Frontal cortex (tissue), 4 donors: ENCODE results near the gene NACAD. TPM values are rescaled to one million over a fixed set of nuclear protein-coding genes. Genes with fewer than 3 reads are reported as not detected.

Source experiments
- DNase-seq, 2 donors: peaks; one replicate each; pipeline ENCODE4 v3.0.0; 2012; ENCODE audit warnings: low spot score in 2 of 2
- FAIRE-seq: peaks from 2 replicates; lab custom pipeline; 2012; peaks lifted over from hg19 to GRCh38; lab: Jason Lieb, UNC
- total RNA-seq: library from RNA; depleted of rRNA; stranded (reverse); fragments of >200 nt; gene quantifications from one replicate; pipeline ENCODE4 v1.2.3, GENCODE V29; 2014
- donor health status: control.
- donor health status: control.
- donor health status: control.

NACAD gene
- total RNA-seq, 1 donor from 2014 or later: 4.9 TPM

DNA sequence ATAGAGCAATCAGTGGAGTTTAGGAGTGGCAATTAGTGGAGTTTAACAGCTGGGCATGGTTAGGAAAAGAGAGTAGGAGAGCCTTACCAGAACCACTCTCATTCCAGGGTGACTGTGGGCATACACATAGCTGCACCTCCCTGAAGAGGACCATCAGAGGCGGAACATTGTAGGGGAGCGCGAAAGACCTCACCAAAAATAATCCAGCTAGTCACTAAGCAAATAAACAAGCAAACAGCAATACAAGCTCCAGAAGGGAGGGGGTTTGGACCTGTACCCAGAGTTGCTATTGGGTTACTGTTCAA, 4.1 kb upstream of the NACAD start:
- no peak for FAIRE-seq
- DNase-seq: no peak

DNA sequence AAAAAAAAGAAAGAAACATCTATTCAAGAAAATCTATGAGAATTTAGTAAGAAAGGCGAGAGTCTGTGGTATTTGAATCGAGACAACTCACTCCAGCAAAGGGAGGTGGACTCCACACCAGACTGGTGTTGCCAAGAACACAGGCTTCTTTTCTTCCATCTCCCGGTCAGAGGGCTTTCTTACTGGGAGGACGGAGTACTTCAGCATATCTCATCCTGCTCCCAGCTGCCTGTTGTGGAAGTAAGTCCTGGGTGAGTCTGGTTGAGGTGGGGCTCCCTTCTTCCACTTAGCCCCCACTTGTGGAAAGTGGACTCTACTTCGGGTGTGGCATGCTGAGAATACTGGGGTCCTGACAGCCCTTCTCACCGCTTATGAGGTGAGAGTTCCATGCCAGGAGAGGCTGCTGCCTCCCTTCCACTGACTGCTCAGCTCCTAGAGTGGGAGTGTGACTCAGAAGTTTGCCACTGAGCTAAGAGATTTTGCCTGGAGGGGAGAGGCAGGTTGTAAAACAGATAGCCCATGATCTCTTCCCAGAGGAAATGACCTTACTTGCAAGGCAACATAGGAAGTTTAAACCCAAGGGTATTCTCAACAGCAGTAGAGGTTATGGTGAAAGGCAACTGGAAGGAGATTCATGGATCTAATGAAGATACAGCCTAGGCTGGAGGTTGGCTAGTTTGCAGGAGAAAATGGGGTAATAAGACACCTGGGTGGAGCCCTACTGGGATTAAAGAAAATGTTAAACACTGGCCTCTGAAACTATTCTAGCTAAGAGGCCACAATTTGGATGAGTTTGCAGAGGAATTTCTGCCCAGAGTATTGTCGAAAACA, 3.5 kb upstream of the NACAD start:
- FAIRE-seq (no peak), DNase-seq (no peak)

DNA sequence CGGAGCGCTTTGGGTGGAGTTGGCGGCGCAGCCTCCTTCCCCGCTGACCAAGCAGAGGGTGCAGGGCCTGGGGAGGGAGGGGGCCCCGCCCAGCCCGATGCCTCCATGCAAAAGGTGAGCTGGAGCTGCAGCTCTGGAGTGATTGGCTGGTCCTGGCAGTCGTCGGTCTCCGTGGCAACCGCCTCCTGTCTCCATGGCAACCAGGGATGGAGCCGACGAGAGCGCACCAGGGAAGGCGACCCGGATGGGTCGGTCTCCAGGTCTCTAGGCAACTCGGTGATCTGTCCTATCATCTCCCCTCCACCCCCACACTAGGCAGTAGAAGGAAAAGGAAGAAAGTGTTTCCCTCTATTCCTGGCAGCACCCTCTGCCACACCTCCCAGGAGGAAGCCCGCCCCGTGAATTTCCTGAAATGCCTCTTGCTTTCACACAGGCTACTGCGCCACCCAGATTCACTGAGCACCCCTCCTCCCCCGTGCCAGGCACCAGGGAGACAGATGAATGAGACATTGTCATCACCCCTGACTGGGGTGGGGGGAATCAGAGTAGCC, 647 bp upstream of the NACAD start:
- DNase-seq (peak; percentile 87 to 89), FAIRE-seq (no peak)

DNA sequence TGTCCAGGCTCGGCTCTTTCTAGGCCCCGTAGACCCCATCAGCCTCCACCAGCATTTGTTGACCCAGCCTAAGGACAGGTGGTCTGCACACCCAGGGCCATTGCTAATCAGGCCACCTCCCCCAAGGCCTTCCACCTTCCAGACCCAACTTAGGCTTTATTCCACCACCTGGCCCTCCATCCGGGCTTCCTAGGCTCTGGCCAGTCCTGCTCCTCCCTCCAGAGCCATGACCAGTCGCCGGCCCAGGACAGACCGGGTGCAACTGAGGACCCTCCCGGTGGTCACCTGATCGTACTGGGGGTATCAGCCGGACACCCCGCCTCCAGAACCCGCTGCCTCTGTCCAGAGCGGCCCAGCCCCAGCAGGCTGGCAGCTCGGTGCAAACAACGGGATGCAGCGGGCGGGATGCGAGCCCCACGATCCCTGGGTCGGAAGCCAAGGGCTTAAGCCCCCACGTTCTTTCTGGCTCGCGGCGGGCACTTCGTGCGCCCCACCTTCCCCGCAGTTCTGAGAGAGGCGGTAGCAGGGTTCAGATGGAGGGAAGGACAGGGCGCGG, 545 bp downstream of the NACAD start:
- FAIRE-seq: no peak

DNA sequence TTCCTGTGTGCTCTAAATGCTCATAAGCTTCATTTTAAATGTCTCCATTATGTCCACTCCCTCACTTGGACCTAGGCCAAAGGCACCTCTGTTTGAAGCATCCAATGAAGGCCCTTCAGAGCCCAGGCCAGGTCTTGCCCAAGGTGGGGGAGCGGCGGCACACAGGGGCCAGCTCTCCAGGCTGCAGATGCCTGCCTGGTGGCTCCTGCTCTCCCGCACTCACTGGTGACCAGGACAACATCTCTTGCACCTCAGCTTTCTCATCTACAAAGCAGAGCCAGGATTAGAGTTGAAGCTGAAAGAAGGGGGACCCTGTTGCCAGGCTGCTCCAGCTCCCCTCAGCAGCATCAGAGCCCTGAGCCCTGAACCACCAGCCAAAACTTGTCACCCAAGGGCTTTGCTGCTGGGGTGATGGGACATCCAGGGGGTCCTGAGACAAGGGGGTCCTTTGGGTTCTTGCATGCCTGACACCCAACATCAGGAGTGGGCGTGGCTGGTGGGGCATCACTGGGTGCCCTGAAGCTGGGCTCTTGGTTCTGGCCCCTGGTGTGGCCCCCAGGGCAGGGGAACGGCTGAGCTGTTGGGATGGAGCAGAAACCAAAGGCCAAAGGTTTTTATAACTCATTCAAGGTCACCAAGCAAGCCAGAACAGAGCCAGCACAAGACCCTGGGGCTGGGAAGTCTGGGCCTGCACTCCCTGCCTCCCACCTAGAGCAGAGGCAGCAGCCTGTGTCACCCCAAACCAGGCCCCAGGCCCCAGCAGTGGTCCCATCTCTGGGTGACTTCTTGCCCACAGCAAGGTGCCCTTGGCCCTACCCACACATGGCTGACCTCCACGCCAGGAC, 1.2 kb downstream of the NACAD start:
- no peak for FAIRE-seq
- no peak for DNase-seq

More for the DNA sequence above, 545 bp downstream of the NACAD start:
- DNase-seq: no peak

DNA sequence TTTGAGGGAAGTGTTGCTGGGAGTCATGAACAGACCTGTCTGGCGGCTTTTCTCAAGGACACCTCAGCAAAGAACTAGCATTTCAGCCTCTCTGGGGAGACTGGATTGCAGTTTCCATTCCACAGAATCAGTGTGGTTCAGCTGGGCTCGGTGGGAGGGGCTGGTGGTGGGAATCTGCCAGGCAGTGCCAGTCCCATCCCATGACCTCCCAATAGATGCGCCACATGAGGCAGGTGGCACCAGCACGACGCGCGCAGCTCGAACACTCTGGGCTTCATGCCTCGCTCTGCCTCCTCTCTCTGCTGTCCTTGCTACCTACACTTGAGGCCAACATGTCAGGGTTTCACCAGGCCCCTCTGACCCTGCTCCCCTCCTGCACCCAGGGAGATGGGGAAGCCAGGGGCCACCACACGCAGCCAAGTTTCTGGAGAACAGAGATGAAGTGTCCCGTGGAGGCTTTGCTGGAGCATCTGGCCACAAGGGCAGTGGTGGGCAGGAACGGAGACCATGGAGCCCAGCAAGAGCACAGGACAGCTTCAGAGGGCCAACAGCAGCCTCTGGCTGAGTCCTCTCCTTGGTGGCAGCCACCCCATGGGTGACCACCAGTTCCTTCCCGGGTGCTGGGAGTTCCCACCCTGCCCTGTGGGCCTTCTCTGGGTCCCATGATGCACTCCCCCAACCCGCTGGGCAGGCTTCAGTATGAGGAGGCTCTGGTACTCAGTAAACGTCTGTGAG, 2.3 kb downstream of the NACAD start:
- DNase-seq (peak; percentile 58 to 84), FAIRE-seq (no peak)

DNA sequence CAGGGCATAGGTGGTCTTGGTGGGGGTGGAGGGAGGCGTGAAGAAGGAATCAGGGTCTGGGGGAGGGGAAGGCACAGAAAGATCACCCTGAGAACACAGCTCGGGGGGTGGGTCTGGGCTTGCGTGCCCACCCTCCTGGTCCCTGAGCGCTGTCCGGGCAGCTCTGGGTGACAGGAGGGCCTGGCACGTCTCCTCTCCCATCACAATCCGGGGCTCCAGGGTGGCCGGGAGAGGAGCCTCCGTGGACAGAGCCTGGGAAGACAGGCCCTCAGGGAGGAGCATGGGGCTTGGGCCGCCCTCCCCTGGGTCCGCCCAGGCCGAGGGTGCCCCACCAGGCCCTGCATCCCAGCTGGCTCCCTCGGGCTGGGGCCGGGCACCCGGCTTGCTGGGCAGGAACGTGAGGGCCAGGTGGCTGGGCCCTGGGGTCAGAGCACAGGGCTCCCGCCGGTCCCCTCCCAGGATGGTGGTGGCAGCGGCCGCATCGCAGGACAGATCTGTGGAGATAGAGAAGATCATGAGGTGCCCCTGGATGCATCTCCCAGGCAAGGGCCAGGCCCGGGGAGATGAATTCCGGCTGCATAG, 3.1 kb downstream of the NACAD start:
- no peak for DNase-seq
- FAIRE-seq: no peak

DNA sequence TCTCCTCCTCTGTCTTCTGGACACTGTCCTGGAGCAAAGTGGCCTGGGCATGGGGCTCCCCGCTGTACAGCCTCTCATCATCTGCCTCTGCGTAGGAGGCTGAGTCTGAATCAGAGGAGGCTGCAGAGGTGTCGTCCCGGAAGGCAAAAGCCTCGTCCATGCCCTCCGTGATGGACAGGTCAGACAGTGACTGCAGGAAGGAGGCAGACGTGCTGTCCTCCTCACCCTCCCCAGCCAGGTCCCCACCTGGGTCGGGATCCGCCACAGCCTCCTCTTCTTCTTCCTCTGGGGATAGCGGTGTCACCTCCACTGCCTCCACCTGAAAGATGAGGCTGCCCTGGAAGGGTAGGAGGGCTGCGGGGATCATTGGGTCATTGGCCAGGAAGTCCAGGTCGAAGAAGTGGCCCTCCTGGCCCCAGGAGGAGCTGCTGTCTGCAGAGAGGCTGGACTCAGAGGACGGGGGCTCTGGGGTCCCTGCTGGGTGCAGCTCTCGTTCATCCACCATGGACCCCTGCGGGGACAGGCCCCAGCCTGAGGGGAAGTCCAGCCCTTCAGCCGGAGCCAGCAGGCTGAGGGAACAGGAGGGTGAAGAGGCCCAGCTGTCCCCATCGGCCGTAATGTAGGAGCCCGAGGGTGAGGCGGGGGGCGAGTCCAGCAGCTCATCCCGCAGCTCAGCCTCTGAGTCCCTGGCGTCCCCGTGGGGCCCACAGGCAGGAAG, 3.7 kb downstream of the NACAD start:
- FAIRE-seq (no peak), DNase-seq (no peak)

DNA sequence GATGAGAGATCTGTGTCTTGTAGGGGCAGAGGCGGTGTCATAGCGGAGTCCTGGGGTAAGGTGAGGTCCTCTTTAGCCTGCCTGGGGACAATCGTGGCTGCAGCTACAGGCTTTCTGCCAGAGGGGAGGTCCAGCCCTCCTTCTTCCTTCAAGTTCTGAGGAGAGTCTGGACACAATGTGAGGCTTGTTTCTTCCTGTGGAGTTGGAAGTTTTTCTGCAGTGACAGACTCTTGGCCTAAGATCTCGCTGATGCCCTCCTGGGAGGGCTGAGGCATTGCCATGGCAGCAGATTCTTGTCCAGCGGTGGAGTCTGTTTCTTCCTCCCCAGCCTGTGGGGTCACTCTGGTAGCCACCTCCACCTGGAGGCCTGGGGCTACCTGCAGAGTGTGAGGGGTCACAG, 4.4 kb downstream of the NACAD start:
- no peak for FAIRE-seq

DNA sequence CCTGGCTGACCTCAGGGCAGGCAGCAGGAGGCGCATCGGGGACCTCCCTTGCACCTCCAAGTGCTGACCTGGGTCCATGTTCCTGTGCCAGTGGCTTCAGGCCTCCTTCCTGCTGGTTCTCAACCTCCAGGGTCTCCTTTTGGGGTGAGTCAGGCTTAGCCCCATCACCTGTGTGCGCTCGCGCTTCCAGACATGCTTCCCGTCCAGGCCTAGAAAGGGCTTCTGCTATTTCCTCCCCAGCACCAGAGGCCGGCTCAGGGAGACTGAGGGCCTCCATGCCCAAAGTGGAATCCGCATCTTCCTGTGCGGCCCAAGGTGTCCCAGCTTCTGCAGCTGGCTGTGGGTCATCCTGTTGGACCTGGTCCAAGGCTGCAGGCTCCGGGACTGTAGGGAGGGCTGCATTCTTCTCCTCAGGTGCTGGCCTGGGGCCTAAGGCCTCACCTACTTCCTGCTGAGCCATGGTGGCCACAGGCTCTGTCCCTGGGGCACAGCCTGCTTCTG, 5.9 kb downstream of the NACAD start:
- no peak for DNase-seq
- FAIRE-seq: no peak

More for the DNA sequence above, 4.4 kb downstream of the NACAD start:
- no peak for DNase-seq

DNA sequence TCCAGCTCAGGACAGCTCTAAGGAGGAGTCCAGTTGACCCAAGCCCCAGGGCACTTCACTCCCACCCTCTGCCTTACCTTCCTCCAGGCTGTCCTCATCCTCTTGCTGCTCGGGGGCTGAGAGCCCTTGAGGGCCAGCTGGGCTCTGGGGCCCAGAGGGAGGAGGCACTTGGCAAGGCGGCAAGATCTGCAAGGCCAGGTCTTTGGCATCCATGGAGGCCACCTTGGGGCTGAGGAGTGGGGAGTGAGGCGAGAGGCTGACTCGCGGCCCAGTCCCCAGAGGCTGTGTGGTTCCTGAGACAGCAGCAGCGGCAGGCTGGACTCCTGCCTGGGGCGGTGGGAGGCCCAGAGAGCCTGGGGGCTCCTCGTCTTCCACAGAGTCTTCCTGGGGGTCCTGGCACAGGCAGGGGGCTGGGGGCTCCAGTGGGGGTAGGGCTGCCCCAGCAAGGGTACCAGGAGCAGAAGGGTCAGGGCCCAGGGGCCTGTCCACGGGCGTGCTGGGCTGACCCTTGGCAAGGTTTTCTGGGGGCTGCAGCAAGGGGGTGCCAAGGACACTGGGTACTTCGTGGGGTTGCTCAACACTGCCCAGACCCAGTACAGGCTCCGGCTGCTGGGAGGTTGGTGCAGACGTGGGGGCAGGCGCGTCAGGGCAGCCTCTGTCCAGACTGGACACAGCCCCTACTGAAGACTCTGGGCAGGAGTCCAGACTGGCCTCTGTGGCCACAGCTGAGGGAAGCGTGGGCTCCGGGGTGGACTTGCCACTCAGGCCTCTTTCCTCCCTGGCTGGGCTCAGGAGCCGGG, 6.5 kb downstream of the NACAD start:
- DNase-seq (peak; percentile 60), FAIRE-seq (no peak)

DNA sequence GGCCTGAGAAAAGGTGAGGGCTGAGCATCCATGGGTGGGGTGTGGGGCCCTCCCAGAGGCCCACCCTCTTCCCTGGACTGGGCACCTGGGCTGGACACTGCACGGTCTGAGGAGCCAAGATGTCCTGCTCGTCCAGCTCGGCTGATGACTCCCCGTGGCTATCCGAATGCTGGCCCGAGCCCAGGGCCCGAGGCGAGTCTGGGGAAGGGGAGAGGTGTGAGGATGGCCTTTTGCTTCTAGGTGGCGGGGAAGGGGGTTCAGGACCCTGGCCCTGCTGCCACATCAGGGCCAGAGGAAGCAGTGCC, 7.1 kb downstream of the NACAD start:
- no peak for DNase-seq
- no peak for FAIRE-seq

DNA sequence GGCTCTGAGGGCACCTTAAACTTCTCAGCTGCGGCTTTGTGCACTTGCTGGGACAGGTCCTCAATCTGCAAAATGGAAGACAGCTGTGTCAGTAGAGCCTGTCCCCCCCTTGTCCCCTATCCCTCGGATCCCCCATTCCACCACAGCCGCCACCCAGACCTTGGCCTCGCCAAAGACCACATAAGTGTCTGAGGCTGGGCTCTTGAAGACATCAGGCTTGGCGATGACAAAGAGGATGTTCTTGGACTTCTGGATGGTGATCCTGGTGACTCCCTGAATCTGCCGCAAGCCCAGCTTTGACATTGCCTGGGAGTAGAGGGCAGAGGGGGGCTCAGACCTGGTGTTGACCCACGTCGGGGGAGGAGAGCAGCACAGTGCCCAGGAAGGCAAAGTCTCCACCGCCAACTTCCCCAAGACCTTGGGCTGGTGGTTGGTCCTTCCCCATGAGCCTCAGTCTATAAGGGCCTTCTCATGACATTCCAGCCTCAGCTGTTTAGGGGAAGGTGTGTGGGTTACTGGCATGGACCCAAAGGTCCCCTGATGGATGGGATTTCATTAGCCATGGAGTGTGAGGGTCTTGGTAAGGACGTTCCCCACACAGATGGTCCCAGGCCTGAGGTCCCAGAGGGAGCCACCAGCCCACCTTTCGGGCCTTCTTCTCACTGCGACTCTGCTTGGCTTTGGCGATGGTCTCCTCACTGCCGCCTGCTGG, 7.7 kb downstream of the NACAD start:
- FAIRE-seq: no peak
- no peak for DNase-seq

DNA sequence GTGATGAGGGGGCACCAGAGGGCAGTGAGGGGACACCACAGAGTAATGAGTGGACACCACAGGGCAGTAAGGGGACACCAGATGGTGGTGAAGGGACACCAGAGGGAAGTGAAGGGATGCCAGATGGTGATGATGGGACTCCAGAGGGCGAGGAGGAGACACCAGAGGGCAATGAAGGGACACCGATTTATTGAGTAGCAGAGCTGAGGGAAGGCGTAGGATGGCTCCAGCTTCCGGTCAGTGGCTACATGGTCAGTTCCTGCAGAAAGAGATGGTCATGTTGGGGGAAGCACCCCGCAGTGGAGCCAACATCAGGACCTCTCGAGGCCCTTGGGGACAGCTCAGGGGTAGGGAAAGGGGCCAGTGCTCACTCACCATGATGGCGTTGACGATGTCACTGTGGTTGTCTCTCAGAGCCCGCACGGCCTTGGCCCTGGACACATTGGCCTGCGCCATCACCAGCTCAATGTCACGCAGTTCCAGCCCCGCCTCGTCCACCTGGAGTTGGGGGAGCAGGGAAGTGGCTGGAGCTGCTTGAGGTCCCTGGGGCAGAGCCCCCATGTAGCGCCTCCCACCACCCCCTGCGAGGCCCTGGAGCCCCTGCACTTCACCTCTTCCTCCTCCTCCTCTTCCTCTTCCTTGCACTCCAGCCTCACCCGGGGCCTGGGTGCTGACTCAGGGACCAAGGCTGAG, 8.4 kb downstream of the NACAD start:
- DNase-seq (no peak), FAIRE-seq (no peak)

DNA sequence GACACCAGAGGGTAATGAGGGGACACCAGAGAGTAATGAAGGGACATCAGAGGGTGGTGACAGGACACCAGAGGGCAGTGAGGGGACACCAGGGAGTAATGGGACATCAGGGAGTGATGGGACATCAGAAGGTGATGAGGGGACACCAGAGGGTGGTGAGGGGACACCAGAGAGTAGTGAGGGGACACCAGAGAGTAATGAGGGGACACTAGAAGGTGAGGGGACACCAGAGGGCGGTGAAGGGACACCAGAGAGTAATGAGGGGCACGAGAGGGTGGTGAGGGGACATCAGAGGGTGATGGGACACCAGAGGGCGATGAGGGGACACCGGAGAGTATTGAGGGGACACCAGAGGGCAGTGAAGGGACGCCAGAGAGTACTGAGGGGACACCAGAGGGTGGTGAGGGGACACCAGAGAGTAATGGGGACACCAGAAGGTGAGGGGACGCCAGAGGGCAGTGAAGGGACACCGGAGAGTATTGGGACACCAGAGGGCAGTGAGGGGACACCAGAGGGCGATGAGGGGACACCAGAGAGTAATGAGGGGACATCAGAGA, 10.6 kb downstream of the NACAD start:
- DNase-seq (peak in 1 of 2 donors; percentile 17), FAIRE-seq (no peak)

DNA sequence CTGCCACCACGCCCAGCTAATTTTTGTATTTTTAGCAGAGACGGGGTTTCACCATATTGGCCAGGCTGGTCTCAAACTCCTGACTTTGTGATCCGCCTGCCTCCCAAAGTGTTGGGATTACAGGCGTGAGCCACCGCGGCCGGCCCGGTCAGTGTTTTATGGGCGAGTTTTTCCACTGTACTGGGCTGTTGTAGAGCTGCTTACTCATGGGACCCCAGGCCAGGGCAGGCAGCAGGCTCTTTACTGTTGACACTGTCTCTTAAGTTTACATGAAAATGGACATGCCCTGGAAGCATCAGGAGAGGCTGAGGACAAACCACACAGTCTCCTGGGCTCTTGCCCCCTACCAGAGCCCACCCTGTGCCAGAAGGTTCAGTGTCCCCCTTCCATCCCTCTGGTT, 11.2 kb downstream of the NACAD start:
- DNase-seq (no peak), FAIRE-seq (no peak)

DNA sequence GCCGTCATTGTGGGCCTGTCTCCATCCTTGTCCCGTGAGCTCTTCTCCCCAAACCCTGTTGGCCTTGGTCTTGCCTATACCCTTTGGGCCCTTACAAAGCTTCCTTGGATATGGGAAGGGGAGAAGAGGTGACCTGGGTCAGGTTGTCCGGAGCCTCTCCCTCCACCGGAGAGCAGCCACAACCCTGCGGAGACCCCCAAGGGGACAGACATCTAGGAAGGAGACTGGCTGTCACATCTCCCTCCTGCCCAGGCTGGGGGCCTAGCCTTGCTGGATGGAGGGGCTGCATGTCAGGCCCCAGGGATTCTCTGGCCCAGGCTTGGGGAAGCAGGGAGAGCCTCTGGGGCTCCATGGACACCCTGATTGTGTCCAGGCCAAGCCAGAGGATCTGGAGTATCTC, 11.8 kb downstream of the NACAD start:
- no peak for DNase-seq

More for the DNA sequence above, 11.8 kb downstream of the NACAD start:
- FAIRE-seq: no peak
